Cardiac muscle cell (in vitro differentiated cells and primary cell): ENCODE measurements around the gene LINS1. TPM values are rescaled to one million over a fixed set of nuclear protein-coding genes. Genes with fewer than 3 reads are reported as not detected.

ENCODE experiments used
- DNase-seq, 2 donors: peaks; one replicate each; pipeline versions ENCODE4 v3.0.0 to v3.0.0-alpha.2; 2010 to 2017; ENCODE audit warnings: low read depth in 1 of 2, low spot score in 1 of 2
- H3K27ac ChIP-seq: fragments of 200-600 bp; sonication (generic); 2 replicates; pipeline ENCODE4 v1.5.1; 2016
- H3K27me3 ChIP-seq: fragments of 200-600 bp; sonication (generic); 2 replicates; pipeline ENCODE4 v1.6.0; 2016; ENCODE audit warnings: control low read depth
- H3K36me3 ChIP-seq: fragments of 200-600 bp; sonication (generic); 2 replicates; pipeline ENCODE4 v1.5.1; 2016; ENCODE audit warnings: control low read depth
- H3K4me1 ChIP-seq: fragments of 200-600 bp; sonication (generic); 2 replicates; pipeline ENCODE4 v1.8.1; 2017; ENCODE audit warnings: low read depth, mild to moderate bottlenecking, mixed run types
- H3K4me3 ChIP-seq: fragments of 200-600 bp; sonication (generic); 2 replicates; pipeline ENCODE4 v1.5.1; 2016; ENCODE audit warnings: mild to moderate bottlenecking
- H3K9me3 ChIP-seq: fragments of 200-600 bp; sonication (generic); 2 replicates; pipeline ENCODE4 v1.5.1; 2017; ENCODE audit warnings: low read depth, mild to moderate bottlenecking, control low read depth
- polyA plus RNA-seq: library from polyadenylated mRNA; unstranded; fragments of >200 nt; fragmentation: Nextera tagmentation; extraction: Ambion mirVana; gene quantifications from 2 replicates; pipeline ENCODE4 v1.2.1, GENCODE V29; 2016
- total RNA-seq: library from RNA; depleted of rRNA; stranded (reverse); fragments of >200 nt; gene quantifications from 2 replicates; pipeline ENCODE4 v1.2.3, GENCODE V29; 2016
- TF ChIP-seq, protein P1 (sequence below): IDR thresholded peaks from 2 replicates; pipeline ENCODE4 v1.5.1; 2012; ENCODE audit warnings: low read depth, mild to moderate bottlenecking, low read length

LINS1 gene
- total and polyA plus RNA-seq, 2 experiments from 2014 or later: 7.4 to 9.2 TPM

DNA sequence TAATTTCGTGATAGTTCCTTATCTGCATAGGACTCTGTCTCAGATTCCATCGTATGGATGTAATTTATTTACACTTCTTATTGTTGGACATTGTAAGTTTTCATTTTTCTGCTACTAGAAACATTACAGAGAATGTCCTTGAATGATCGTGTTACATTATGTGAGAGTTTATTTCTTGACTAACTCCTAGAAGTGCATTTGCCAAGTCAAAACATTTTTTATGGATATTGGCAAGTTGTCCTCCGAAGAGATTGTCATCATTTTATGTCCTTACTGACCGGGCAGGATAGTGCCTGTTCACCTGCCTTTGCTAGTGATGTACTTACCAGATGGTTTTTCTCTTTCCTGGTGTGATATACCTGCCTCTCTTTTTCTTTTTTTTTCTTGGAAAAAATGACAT, 13.8 kb upstream of the LINS1 start:
- no peaks in the 10 kb centered on the region for H3K9me3 ChIP-seq
- H3K27me3 ChIP-seq: no peaks in the 10 kb centered on the region
- no peak overlapping the region for H3K4me3 ChIP-seq
- no peak for DNase-seq
- peaks cover 23% of the 10 kb centered on the region for H3K36me3 ChIP-seq
- H3K4me1 ChIP-seq: no peaks in the 10 kb centered on the region
- H3K27ac ChIP-seq: no peak overlapping the region
- TF ChIP-seq, protein P1, sequence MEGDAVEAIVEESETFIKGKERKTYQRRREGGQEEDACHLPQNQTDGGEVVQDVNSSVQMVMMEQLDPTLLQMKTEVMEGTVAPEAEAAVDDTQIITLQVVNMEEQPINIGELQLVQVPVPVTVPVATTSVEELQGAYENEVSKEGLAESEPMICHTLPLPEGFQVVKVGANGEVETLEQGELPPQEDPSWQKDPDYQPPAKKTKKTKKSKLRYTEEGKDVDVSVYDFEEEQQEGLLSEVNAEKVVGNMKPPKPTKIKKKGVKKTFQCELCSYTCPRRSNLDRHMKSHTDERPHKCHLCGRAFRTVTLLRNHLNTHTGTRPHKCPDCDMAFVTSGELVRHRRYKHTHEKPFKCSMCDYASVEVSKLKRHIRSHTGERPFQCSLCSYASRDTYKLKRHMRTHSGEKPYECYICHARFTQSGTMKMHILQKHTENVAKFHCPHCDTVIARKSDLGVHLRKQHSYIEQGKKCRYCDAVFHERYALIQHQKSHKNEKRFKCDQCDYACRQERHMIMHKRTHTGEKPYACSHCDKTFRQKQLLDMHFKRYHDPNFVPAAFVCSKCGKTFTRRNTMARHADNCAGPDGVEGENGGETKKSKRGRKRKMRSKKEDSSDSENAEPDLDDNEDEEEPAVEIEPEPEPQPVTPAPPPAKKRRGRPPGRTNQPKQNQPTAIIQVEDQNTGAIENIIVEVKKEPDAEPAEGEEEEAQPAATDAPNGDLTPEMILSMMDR: no peak

DNA sequence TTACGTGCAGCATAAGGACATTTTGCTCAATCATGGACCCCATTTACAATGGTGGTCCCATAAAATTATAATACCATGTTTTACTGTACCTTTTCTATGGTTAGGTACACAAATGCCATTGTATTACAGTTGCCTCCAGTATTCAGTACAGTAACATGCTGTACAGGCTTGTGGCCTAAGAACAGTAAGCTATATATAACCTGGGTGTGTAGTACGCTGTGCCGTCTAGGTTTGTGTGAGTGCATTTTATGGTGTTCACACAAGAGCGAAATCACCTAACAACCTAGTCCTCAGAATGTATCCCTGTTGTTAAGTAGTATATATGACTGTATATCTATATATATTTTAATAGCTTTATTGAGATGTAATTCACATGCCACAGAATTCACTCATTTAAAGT, 12.9 kb upstream of the LINS1 start:
- no peak for DNase-seq
- H3K4me1 ChIP-seq: no peaks in the 10 kb centered on the region
- no peak overlapping the region for H3K4me3 ChIP-seq
- TF ChIP-seq, protein P1: no peak
- H3K9me3 ChIP-seq: no peaks in the 10 kb centered on the region
- no peaks in the 10 kb centered on the region for H3K27me3 ChIP-seq
- H3K36me3 ChIP-seq: peaks cover 28% of the 10 kb centered on the region
- no peak overlapping the region for H3K27ac ChIP-seq

DNA sequence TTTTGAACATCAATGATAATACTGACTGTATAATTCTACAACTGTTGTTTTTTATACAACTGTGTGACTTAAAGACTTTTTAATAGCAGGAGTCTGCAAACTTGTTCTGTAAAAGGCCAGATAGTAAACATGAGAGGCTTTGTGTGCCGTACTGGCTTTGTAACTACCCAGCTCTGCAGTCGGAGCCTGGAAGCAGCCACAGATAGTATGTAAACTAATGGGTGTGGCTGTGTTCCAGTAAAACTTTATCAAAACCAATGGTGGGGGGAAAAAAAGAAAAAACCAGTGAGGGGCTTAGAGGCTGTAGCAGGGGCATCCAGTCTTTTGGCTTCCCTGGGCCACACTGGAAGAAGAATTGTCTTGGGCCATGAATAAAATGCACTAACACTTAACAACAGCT, 12.4 kb upstream of the LINS1 start:
- TF ChIP-seq, protein P1: no peak
- Histone ChIP-seq H3K36me3 (peaks cover 33% of the 10 kb centered on the region), H3K9me3 (no peaks in the 10 kb centered on the region), H3K4me1 (no peaks in the 10 kb centered on the region), H3K27ac (no peak overlapping the region), H3K4me3 (no peak overlapping the region), H3K27me3 (no peaks in the 10 kb centered on the region)
- no peak for DNase-seq

DNA sequence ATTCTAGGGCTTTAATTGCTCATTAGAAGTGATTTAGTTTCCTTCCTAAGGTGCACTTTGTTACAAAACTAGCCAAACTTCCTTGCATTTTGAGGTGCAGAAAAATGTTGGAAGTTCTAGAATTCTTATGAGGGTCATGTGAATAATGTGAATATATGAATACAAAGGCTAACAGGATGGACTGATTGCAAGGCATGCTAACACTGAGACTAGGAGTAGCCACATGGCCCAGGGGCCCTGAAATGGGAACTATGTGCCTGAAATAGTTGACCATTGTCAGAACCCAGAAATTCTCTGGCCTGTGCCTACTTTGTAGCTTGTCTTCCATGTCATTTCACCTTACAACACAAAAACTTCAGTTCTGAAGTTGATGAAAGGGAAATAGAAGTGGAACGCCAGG, 11.2 kb upstream of the LINS1 start:
- Histone ChIP-seq H3K27ac (no peak overlapping the region), H3K9me3 (no peaks in the 10 kb centered on the region), H3K4me1 (no peaks in the 10 kb centered on the region), H3K36me3 (peaks cover 38% of the 10 kb centered on the region), H3K27me3 (no peaks in the 10 kb centered on the region), H3K4me3 (no peak overlapping the region)
- DNase-seq: no peak
- TF ChIP-seq, protein P1: no peak

DNA sequence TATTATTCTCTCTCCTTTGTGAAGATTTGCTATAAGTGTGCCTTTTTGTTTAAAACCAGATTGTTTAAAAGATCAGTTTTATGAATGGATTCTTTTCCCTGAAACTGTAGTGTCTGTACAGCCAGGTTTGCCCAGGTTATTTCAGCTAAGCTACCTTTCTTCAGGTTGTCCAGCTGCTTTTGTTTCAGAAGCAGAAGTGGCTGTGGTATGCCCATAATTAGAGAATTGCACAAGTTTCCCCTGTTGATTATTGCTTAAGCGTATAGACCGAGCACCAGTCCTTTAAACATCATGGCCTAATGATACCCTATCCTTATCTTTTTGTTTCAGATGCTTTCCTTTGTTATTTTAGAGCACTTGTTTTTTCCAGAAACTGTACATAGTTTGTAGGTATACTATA, 10.6 kb upstream of the LINS1 start:
- no peaks in the 10 kb centered on the region for H3K4me1 ChIP-seq
- DNase-seq: no peak
- H3K36me3 ChIP-seq: peaks cover 38% of the 10 kb centered on the region
- H3K9me3 ChIP-seq: no peaks in the 10 kb centered on the region
- H3K4me3 ChIP-seq: no peak overlapping the region
- no peaks in the 10 kb centered on the region for H3K27me3 ChIP-seq
- TF ChIP-seq, protein P1: no peak
- no peak overlapping the region for H3K27ac ChIP-seq
